Right cardiac atrium (tissue), 5 donors: ENCODE data around the gene PXYLP1. TPM values are rescaled to one million over a fixed set of nuclear protein-coding genes. Genes with fewer than 3 reads are reported as not detected.

Source experiments
- ATAC-seq, 2 donors: fragments of 200-7000 bp; cut with Tn5 transposase; one replicate each; pipeline versions ENCODE4 v1.8.0 to v1.9.1; 2020; ENCODE audit warnings: moderate library complexity in 2 of 2, mild to moderate bottlenecking in 1 of 2
- DNase-seq, 3 donors: peaks; one replicate each; pipeline ENCODE4 v3.0.0-alpha.2; 2020
- H3K27ac ChIP-seq: one replicate; pipeline ENCODE4 v1.5.1; 2013; ENCODE audit warnings: mild to moderate bottlenecking, low read length, control low read depth, moderate library complexity
- H3K27me3 ChIP-seq: one replicate; pipeline ENCODE4 v1.6.1; 2013; ENCODE audit not compliant: control insufficient read depth, insufficient read depth
- H3K4me1 ChIP-seq: one replicate; pipeline ENCODE4 v1.6.1; 2013; ENCODE audit warnings: low read length; ENCODE audit not compliant: control insufficient read depth, insufficient read depth
- H3K4me3 ChIP-seq: one replicate; pipeline ENCODE4 v1.5.1; 2013; ENCODE audit warnings: low read length, control low read depth
- H3K9me3 ChIP-seq: one replicate; pipeline ENCODE4 v1.6.1; 2013; ENCODE audit warnings: low read length; ENCODE audit not compliant: control insufficient read depth
- WGBS: extraction: QIAGEN DNeasy Blood & Tissue Kit; methylation state at CpG from one replicate; pipeline ENCODE4 v1.1.7; 2013; 5-methylcytosine and 5-hydroxymethylcytosine counted together
- intact Hi-C, 4 donors: fragments of 100-400 bp; cut with DNase I; formaldehyde crosslinking; loops; one replicate each; pipeline versions ENCODE4 v1.11.0 to v1.14.0; 2022 to 2023
- polyA plus RNA-seq: library from polyadenylated mRNA; stranded (reverse); fragments of 200-250 nt; gene quantifications from one replicate; pipeline ENCODE4 v1.2.3, GENCODE V29; 2013
- total RNA-seq, 4 donors: library from RNA; stranded (reverse); fragmentation: NEBNext Ultra II Directional; extraction: Animal tissue kit (Norgen Biotek cat#: 25700); gene quantifications; one replicate each; pipeline ENCODE4 v1.2.1, GENCODE V29; 2021
- donor health status: healthy with polysubstance abuse.
- donor health status: DM: no; HTN: yes; CAD: no.
- donor health status: DM: no; HTN: no; CAD: no.
- donor health status: DM: no; HTN: yes; CAD: no; lungs with severe emphysema.
- donor health status: DM: yes; HTN: yes; CAD: no.

Gene PXYLP1
- total and polyA plus RNA-seq, 5 donors = 5.1 to 15.1 (median 12.3) TPM

DNA sequence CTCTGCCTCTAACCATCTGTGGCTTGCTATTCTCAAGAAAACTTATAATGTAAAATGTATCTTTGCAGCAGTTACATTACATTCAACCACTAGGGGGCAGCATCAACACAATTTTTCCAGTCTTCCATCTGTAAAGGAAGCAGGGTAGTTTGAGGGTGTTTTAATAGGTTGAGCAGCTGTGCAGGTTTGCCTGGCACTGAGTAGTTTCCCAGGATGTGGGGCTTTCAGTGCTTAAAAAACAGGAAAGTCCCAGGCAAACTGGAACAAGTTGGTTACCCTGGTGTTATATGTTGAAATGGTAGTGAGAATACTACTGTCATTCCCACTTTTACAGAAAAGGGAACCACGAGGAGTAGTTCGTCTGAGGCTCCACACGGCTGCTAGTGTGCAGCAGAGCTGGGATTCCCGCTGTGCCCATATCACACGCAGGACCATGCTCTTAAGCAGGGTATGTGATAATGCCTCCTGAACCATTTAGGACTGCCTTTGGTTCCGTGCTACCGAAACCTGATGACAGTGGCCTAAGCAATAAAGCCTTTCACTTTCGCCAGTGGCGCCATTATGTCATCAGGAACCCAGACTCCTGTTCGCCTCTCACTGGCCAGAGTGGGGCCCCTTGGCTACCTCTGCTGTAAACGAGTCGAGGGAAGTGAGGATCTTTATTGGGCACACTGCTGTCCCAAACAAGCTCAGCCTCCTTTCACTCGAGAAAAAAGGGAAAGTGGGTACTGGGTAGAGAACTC, 72.0 kb downstream of the PXYLP1 start:
- ATAC-seq = peak; percentile 45 to 73
- H3K27ac ChIP-seq = no peak overlapping the region
- intact Hi-C loops = loop anchor here in 2 of 4 donors (10.0 kb wide), 1 partner anchor 261 kb away; no protein-coding TSS in a partner anchor

DNA sequence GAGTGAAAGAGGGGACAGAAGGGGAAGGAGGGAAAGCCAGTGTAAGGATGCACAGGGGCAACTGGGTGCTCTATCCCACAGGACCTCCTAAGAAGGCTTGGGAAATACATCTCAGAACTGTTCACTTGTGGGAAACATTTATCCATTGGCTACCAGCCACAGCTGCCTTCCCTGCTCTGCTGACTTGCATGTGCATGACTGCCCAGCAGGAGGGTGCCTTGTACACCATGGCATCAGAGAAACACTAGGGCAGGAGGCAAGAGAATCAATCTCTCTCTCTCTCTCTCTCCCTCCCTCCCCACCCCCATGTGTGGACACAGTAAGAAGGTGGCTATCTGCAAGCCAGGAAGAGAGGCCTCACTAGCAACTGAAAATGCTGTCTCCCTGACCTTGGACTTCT, 73.8 kb downstream of the PXYLP1 start:
- no peak for DNase-seq
- Histone ChIP-seq H3K9me3 (no peaks in the 10 kb centered on the region), H3K27me3 (no peaks in the 10 kb centered on the region), H3K27ac (no peak overlapping the region), H3K4me3 (no peak overlapping the region), H3K4me1 (no peaks in the 10 kb centered on the region)
- ATAC-seq = no peak
- intact Hi-C loops = loop anchor here in 2 of 4 donors (10.0 kb wide), 1 partner anchor 259 kb away; no protein-coding TSS in a partner anchor

More for the DNA sequence above, 72.0 kb downstream of the PXYLP1 start:
- DNase-seq = no peak
- WGBS = 75% methylated on average over 13 of the region's 13 CpGs
- Histone ChIP-seq H3K4me1 (no peaks in the 10 kb centered on the region), H3K4me3 (no peak overlapping the region), H3K27me3 (no peaks in the 10 kb centered on the region), H3K9me3 (no peaks in the 10 kb centered on the region)

DNA sequence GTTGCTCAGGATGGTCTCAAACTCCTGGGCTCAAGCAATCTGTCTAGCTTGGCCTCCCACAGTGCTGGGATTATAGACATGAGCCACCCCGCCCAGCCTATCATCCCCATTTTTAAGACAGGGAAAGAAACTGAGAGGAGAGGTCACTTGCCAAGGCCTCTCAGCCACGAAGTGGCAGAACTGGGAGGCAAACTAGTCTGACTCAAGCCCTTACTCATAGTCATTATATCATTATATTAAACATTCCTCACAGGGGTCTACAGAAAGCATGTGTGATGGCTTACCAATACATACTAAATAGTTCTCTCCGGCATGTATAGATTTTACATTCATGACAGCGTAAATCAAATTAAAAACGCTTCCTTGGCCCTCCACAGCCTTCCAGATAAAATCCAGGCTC, 74.7 kb downstream of the PXYLP1 start:
- H3K27ac ChIP-seq = no peak overlapping the region
- DNase-seq (no peak), ATAC-seq (no peak)
- 77% methylated on average over 5 of the region's 5 CpGs for WGBS
- no peak overlapping the region for H3K4me3 ChIP-seq
- intact Hi-C loops = loop anchor here in 2 of 4 donors (10.0 kb wide), 1 partner anchor 259 kb away; no protein-coding TSS in a partner anchor
- peaks cover 3% of the 10 kb centered on the region for H3K4me1 ChIP-seq
- H3K9me3 ChIP-seq = no peaks in the 10 kb centered on the region
- H3K27me3 ChIP-seq = no peaks in the 10 kb centered on the region

DNA sequence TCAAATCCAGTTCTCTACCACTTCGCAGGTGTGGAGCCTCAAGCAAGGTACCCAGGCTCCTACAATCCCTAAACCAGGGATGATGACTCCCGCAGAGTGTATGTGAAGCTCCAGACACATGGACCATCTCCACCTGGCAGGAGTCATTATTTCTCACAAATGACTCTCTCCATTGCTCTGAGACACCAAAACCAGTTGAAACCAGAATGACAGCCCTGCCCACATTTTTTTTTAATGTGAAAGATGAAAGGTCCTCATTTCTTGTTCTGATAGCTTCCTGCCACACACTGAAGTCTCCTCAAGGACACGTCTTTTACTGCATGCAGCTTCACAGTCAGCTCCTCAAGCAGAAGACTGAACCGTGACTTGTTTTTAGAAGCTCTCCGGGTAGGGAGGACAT, 75.3 kb downstream of the PXYLP1 start:
- ATAC-seq (no peak), DNase-seq (no peak)
- Histone ChIP-seq H3K4me3 (no peak overlapping the region), H3K4me1 (peaks cover 3% of the 10 kb centered on the region), H3K9me3 (no peaks in the 10 kb centered on the region), H3K27me3 (no peaks in the 10 kb centered on the region), H3K27ac (no peak overlapping the region)
- WGBS = 76% methylated on average over 5 of the region's 5 CpGs
- intact Hi-C loops = loop anchor here in 2 of 4 donors (10.0 kb wide), 1 partner anchor 258 kb away; no protein-coding TSS in a partner anchor

DNA sequence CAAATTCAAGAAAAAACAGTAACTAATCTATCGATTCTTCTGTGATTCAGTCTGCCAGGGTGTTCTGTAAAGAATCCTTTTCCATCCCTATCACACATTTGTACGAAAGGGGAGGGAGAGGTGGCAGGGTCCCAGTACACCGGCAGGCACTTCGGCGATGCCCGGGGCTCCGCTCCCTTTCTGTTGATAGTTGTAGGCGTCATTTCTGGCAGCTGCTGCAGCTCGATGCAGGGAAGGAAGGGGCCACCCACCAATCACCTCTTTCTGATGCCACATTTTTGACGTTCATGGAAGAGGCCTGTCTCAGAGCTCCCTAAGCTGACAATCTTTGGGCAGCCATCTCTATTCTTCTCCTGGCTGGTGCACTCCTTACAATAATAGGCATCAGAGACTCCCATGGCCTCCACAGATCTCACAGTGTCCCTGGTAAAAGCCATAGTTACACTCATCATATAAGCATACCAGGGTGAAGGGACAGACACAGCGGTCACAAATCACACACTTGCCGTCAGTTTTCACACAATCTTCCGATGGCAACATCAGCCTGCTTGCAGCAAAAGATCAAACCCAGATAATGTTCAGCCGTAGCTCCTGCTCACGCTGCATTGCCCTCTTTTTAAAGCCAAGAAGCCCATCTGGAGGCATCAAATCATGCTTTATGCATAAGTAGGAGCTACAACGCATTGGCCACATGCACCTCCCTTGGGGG, 75.9 kb downstream of the PXYLP1 start:
- 67% methylated on average over 16 of the region's 16 CpGs for WGBS
- DNase-seq (no peak), ATAC-seq (no peak)
- Histone ChIP-seq H3K4me3 (no peak overlapping the region), H3K27me3 (no peaks in the 10 kb centered on the region), H3K4me1 (peaks cover 6% of the 10 kb centered on the region), H3K9me3 (no peaks in the 10 kb centered on the region), H3K27ac (no peak overlapping the region)
- intact Hi-C loops = loop anchor here in 2 of 4 donors (10.0 kb wide), 1 partner anchor 257 kb away; no protein-coding TSS in a partner anchor

DNA sequence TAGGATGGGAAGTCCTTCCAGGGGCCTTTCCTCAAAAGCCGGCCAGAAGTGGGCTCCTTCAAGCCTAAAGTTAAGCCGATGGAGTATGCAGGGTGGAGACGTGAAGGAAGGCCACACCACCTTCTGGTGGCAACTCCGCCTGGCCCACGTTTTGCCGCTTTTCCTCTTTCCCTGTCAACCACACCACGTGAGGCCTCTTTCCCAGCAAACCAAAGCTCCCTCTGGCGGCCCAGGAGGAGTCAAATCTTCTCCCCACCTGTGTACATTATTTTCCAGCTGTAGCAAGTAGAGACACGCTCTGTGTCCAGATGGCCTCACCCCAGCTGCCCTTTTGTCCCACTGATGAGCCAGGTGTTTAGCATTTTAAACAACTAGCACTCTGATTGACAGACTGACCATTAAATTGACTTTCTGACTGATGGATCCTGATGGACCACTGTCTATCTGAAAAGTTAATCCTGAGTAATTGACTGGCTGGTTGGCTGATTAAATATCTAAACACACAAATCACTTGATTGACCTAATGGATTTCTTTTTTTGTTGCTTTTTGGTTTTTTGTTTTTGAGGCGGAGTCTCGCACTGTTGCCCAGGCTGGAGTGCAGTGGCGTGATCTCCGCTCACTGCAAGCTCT, 77.1 kb downstream of the PXYLP1 start:
- no peaks in the 10 kb centered on the region for H3K9me3 ChIP-seq
- no peak overlapping the region for H3K27ac ChIP-seq
- intact Hi-C loops = loop anchor here in 2 of 4 donors (10.0 kb wide), 1 partner anchor 256 kb away; no protein-coding TSS in a partner anchor
- H3K27me3 ChIP-seq = no peaks in the 10 kb centered on the region
- peak in 1 of 2 donors; percentile 3 for ATAC-seq
- peaks cover 8% of the 10 kb centered on the region for H3K4me1 ChIP-seq
- 44% methylated on average over 13 of the region's 13 CpGs for WGBS
- no peak overlapping the region for H3K4me3 ChIP-seq
- DNase-seq = peak; percentile 47 to 74 (median 72)

DNA sequence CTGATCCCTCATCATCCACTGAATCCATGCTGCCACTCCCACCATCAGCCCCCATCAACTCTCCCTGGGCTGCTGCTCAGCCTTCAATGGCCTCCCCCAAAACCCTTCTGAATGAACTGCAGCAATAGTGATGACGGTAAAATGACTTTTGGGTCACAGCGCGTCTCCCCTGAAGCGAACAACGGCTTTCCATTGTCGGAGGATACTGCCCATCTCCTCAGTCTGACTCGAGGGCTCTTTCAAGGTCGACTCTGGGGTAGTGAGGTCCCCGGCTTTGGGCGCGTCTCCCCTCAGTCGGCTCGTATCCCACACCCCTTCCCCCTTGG, 79.5 kb downstream of the PXYLP1 start:
- DNase-seq (no peak), ATAC-seq (no peak)
- Histone ChIP-seq H3K4me1 (peaks cover 8% of the 10 kb centered on the region), H3K27ac (peak overlapping the region; percentile 20), H3K27me3 (no peaks in the 10 kb centered on the region), H3K4me3 (peak overlapping the region; percentile 40), H3K9me3 (no peaks in the 10 kb centered on the region)
- 11% methylated on average over 13 of the region's 13 CpGs for WGBS
- intact Hi-C loops = loop anchor here in 3 of 4 donors (5.0 to 10.0 kb wide), 3 partner anchors 51 to 146 kb away; partner anchors contain the start of gene ZBTB38 (in 1 of the 3)

DNA sequence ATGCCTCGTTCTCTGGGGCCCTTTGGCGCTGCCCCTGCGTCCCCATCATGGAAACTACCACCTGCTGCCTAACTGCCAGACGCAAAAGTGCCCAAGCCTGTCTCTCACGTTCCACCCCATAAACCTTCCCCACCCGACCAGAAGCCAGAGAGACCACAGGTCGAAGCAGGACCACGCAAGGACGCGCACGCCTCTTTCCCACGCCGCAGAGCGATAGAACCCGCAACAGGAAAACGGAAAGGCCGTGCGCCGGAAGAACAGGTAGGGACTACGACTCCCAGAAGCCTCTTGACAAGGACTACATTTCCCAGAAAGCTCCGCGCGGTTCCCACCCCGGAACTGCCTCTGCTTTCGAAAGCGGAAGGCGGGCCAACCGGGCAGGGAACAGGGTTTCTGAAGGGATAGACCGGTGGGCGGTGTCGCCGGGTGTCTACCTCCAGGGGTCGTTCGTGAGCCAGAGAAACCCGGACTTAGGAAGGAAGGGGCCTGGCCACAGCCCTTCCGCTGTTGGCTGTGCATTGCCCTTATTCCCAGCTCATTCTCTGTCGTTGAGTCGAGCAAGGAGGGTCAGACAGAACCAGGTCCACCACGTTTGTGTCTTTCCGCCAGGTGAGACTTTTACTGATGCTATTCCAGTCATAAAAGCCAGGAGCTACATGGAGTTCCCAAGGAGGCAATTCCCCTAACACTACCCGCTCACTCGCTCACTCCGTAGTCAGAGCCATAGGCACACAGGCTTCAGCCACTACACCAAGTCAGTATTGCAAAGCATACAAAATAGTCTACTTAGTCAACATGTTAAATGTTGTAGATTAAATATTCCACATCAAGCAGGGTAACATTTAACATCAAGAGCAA, 80.1 kb downstream of the PXYLP1 start:
- Histone ChIP-seq H3K4me3 (peak overlapping the region; percentile 40), H3K27me3 (no peaks in the 10 kb centered on the region), H3K4me1 (peaks cover 8% of the 10 kb centered on the region), H3K9me3 (no peaks in the 10 kb centered on the region), H3K27ac (peak overlapping the region; percentile 92)
- intact Hi-C loops = loop anchor here in 3 of 4 donors (5.0 to 10.0 kb wide), 3 partner anchors 51 to 146 kb away; partner anchors contain the start of gene ZBTB38 (in 1 of the 3)
- DNase-seq (peak; percentile 99), ATAC-seq (peak; percentile 98)
- WGBS = 5% methylated on average over 43 of the region's 43 CpGs

DNA sequence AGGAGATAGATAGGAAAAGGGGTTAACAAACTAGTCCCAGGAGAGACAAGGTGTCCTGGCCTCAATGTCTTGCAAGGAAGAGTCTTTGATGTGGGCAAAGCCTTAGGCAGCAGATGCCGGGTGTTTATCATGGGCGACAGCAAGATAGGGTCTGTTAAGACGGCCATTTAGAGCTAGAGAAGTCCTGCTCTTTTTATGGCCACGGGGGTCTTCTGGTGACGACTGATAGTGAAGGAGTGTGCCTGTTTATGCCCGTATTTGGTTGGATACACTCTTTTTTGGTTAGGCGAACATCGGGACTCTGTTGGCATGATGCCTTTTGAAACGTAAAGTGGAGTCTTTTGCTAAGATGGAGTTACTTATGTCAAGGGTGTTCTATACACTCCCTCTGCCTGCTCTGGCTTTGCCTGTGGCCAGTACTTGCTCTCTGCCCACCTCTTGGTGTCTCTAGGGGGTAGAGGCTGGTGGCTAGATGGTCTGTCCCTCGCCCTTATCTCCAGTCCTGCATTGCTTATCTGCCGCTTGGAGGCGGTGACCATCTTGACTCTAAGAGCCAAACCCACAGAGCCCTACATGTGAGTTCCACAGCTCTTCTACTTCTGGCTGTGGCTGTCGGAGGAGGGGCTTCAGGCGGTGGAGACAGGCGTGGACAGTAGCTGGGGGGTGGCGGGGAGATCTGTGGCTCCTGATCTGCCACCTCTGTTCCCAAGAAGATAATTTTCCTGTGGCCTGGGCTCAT, 80.9 kb downstream of the PXYLP1 start:
- H3K9me3 ChIP-seq = no peaks in the 10 kb centered on the region
- H3K4me1 ChIP-seq = peaks cover 8% of the 10 kb centered on the region
- no peaks in the 10 kb centered on the region for H3K27me3 ChIP-seq
- H3K27ac ChIP-seq = peak overlapping the region; percentile 92
- H3K4me3 ChIP-seq = peak overlapping the region; percentile 40
- no peak for ATAC-seq
- 80% methylated on average over 16 of the region's 16 CpGs for WGBS
- intact Hi-C loops = loop anchor here in 3 of 4 donors (5.0 to 10.0 kb wide), 3 partner anchors 50 to 145 kb away; partner anchors contain the start of gene ZBTB38 (in 1 of the 3)
- no peak for DNase-seq
